ENCODE results near the gene PRICKLE4. TPM values are rescaled to one million over a fixed set of nuclear protein-coding genes. Genes with fewer than 3 reads are reported as not detected.

The PRICKLE4 gene
- total and polyA plus RNA-seq, 2 of the 4 experiments (the other 2 are of a cell fraction): 0.72 TPM; not detected in 1

GRCh38 chr6:41779336-41779735, 1.2 kb upstream of the PRICKLE4 start:
- peaks cover 14% of the 10 kb centered on the region for H3K36me3 ChIP-seq (ENCODE audit: control insufficient read depth, insufficient read depth, low read length)
- peak overlapping the region; percentile 93 for H2AFZ ChIP-seq (replicated peaks; ENCODE audit: low read length, poor library complexity)
- intact Hi-C loops (cut with micrococcal nuclease): loop anchor here (5.0 kb wide), 1 partner anchor 82 kb away; no protein-coding TSS in a partner anchor

More at GRCh38 chr6:41779336-41779735, 1.2 kb upstream of the PRICKLE4 start:
- H4K8ac ChIP-seq (ENCODE audit: low read depth in 2 of 2, low read length in 2 of 2): peak overlapping the region; percentile 40 to 66; a peak in 1 of 4 replicates
- H4K5ac ChIP-seq (ENCODE audit: low read depth, low read length): peak overlapping the region; percentile 60
- no peak overlapping the region for H2AK5ac ChIP-seq (ENCODE audit: low read depth, low read length)
- H2BK5ac ChIP-seq (ENCODE audit: low read depth, low read length, poor library complexity, severe bottlenecking): no peak overlapping the region
- DNase-seq (no peak), ATAC-seq (ENCODE audit: low read depth) (peak; percentile 39; the same call in 1 of the 2 replicates)
- peak overlapping the region; percentile 77 for H3K14ac ChIP-seq (replicated peaks; ENCODE audit: low read depth, low read length)
- peak overlapping the region; percentile 26 for H3K23ac ChIP-seq (ENCODE audit: low read depth, low read length)
- no peaks in the 10 kb centered on the region for H3K9me3 ChIP-seq (ENCODE audit: control insufficient read depth, insufficient read depth, low read length)
- no peak overlapping the region for H2BK20ac ChIP-seq (ENCODE audit: low read depth, low read length)
- 0% methylated on average over 2 of the region's 16 CpGs; no CpG with 5 or more reads in 1 of the 2 experiments for WGBS, 2 experiments (ENCODE audit: extremely low coverage in 2 of 2, insufficient read length in 1 of 2)
- peak overlapping the region; percentile 48 for H2AK9ac ChIP-seq (replicated peaks; ENCODE audit: low read depth, low read length, poor library complexity)
- dilution Hi-C loops (cut with HindIII; ENCODE audit: low sequenced_read_pairs, unreplicated experiment) (no loop called here), in situ Hi-C loops (cut with MboI; ENCODE audit: low sequenced_read_pairs) (no loop called here)
- peak overlapping the region; percentile 96 for H3K4me2 ChIP-seq (ENCODE audit: low read depth, low read length)
- H3K9ac ChIP-seq (ENCODE audit: low read depth, low read length): peak overlapping the region; percentile 80
- H3K4me1 ChIP-seq (ENCODE audit: control insufficient read depth, insufficient read depth, low read length): peaks cover 9% of the 10 kb centered on the region
- peak overlapping the region; percentile 44 for H4K91ac ChIP-seq (ENCODE audit: insufficient read depth, low read depth, low read length)
- peak overlapping the region; percentile 6 for H3K27ac ChIP-seq (ENCODE audit: insufficient read depth, low read length)
- H2BK120ac ChIP-seq (ENCODE audit: low read depth, low read length): no peak overlapping the region
- no peak overlapping the region for H3K56ac ChIP-seq (ENCODE audit: extremely low read depth, insufficient read depth, low read length)
- BruUV-seq (replicated peaks): no TSS peak
- H3K79me1 ChIP-seq (ENCODE audit: low read depth in 1 of 2, low read length in 2 of 2): peaks cover 10 to 24% of the 10 kb centered on the region in 2 experiments
- TF ChIP-seq, protein P1, sequence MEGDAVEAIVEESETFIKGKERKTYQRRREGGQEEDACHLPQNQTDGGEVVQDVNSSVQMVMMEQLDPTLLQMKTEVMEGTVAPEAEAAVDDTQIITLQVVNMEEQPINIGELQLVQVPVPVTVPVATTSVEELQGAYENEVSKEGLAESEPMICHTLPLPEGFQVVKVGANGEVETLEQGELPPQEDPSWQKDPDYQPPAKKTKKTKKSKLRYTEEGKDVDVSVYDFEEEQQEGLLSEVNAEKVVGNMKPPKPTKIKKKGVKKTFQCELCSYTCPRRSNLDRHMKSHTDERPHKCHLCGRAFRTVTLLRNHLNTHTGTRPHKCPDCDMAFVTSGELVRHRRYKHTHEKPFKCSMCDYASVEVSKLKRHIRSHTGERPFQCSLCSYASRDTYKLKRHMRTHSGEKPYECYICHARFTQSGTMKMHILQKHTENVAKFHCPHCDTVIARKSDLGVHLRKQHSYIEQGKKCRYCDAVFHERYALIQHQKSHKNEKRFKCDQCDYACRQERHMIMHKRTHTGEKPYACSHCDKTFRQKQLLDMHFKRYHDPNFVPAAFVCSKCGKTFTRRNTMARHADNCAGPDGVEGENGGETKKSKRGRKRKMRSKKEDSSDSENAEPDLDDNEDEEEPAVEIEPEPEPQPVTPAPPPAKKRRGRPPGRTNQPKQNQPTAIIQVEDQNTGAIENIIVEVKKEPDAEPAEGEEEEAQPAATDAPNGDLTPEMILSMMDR (conservative IDR thresholded peaks at IDR 0.05; ENCODE audit: low read depth, low read length): no peak
- TF ChIP-seq MXI1 (IDR thresholded peaks at IDR 0.05; ENCODE audit: borderline replicate concordance, low read depth, low read length): no peak
- no peak for TF ChIP-seq SMC3 (IDR thresholded peaks at IDR 0.05; ENCODE audit: low read depth, low read length)
- no peak for TF ChIP-seq CEBPB (IDR thresholded peaks at IDR 0.05; ENCODE audit: low read depth, low read length)
- TF ChIP-seq RCOR1 (IDR thresholded peaks at IDR 0.05; ENCODE audit: insufficient replicate concordance, low read length): no peak
- no peak for TF ChIP-seq BHLHE40 (IDR thresholded peaks at IDR 0.05; ENCODE audit: low read depth, low read length)
- TF ChIP-seq, protein P2, sequence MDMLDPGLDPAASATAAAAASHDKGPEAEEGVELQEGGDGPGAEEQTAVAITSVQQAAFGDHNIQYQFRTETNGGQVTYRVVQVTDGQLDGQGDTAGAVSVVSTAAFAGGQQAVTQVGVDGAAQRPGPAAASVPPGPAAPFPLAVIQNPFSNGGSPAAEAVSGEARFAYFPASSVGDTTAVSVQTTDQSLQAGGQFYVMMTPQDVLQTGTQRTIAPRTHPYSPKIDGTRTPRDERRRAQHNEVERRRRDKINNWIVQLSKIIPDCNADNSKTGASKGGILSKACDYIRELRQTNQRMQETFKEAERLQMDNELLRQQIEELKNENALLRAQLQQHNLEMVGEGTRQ (IDR thresholded peaks at IDR 0.05; ENCODE audit: low read depth, low read length): no peak
- no peak for TF ChIP-seq MAFK (IDR thresholded peaks at IDR 0.05; ENCODE audit: low read depth, low read length)
- TF ChIP-seq FOS (IDR thresholded peaks at IDR 0.05; ENCODE audit: low read depth, low read length): no peak
- TF ChIP-seq CHD1 (IDR thresholded peaks at IDR 0.05; ENCODE audit: low read depth, low read length): no peak
- no peak for TF ChIP-seq RAD21 (IDR thresholded peaks at IDR 0.05; ENCODE audit: low read length)
- no peak for TF ChIP-seq NFE2L2 (IDR thresholded peaks at IDR 0.05; ENCODE audit: low read depth, low read length)
- H3K4me3 ChIP-seq (ENCODE audit: insufficient read depth, low read depth, low read length): peak overlapping the region; percentile 54
- no peaks in the 10 kb centered on the region for H3K27me3 ChIP-seq (ENCODE audit: control insufficient read depth, insufficient read depth, low read length)
- H4K20me1 ChIP-seq (ENCODE audit: insufficient read depth, low read length): no peaks in the 10 kb centered on the region
- POLR2A ChIA-PET (ENCODE audit: unreplicated experiment): no interaction called here
- CTCF ChIA-PET: no interaction called here
- H3K18ac ChIP-seq (ENCODE audit: low read depth, low read length): no peak overlapping the region
- peak overlapping the region; percentile 47 for H3K4ac ChIP-seq (ENCODE audit: low read depth, low read length)
- H3K9me1 ChIP-seq (ENCODE audit: insufficient read depth, low read length): no peaks in the 10 kb centered on the region; the same call in 1 of the 2 replicates
- no peak overlapping the region for H2BK15ac ChIP-seq (ENCODE audit: low read depth, low read length)
